DOHH2 (cell line): ENCODE data around the gene TP53AIP1.

Experiments
- CTCF ChIP-seq: fragments of 200-600 bp; sonication (generic); IDR thresholded peaks from one replicate; pipeline ENCODE4 v1.5.1; 2014; ENCODE audit warnings: antibody characterized with exemption, mild to moderate bottlenecking, low read depth, low read length; ENCODE audit not compliant: poor library complexity, severe bottlenecking
- EZH2phosphoT487 ChIP-seq: fragments of 200-600 bp; sonication (generic); IDR thresholded peaks from 2 replicates; pipeline ENCODE4 v1.6.1; 2017; ENCODE audit warnings: borderline replicate concordance, mild to moderate bottlenecking, antibody characterized with exemption, low read length, moderate library complexity, mixed read lengths

GRCh38 chr11:128941573-128942271 lies 949 bp downstream of the TP53AIP1 start:
- TF ChIP-seq CTCF (no peak), EZH2phosphoT487 (no peak)
